SK-N-SH (cell line): ENCODE results near the gene TMEM212.

ENCODE experiments used
- EZH2phosphoT487 ChIP-seq: fragments of 200-600 bp; sonication (generic); IDR thresholded peaks from 2 replicates; pipeline ENCODE4 v1.6.1; 2017; ENCODE audit warnings: low read depth, mixed run types, mild to moderate bottlenecking, antibody characterized with exemption, moderate library complexity, borderline replicate concordance
- JUND ChIP-seq: IDR thresholded peaks from 2 replicates; pipeline ENCODE4 v1.4.0; 2012
- RCOR1 ChIP-seq: fragments of 150-350 bp; IDR thresholded peaks from 2 replicates; pipeline ENCODE4 v1.6.1; 2017; ENCODE audit warnings: antibody characterized with exemption, low read length
- SIN3A ChIP-seq: IDR thresholded peaks from 2 replicates; pipeline ENCODE4 v1.6.1; 2012; ENCODE audit warnings: low read depth, mild to moderate bottlenecking, low read length, moderate library complexity, borderline replicate concordance
- YY1 ChIP-seq: IDR thresholded peaks from 2 replicates; pipeline ENCODE4 v1.4.0; 2012; ENCODE audit warnings: low read depth, mild to moderate bottlenecking

- TF ChIP-seq EZH2phosphoT487 (no peak), RCOR1 (no peak), SIN3A (no peak), JUND (no peak), YY1 (no peak)
These were observed 61.7 kb downstream of the TMEM212 start for GRCh38 chr3:171904829-171905228.
